Activated T-helper 1 cell treated with anti-CD3 and anti-CD28 coated beads, Interleukin-12 subunit alpha, Interleukin-12 subunit beta, Interleukin-2, Interleukin-4 antibody, amounts not matched to agents 30 ng/mL and 10 ng/mL and 1 ng/mL, durations not matched to agents 14 hours and 24 hours and 36 hours (primary cell): ENCODE measurements around the gene NDST4. TPM values are rescaled to one million over a fixed set of nuclear protein-coding genes. Genes with fewer than 3 reads are reported as not detected.

Source experiments
- DNase-seq: peaks from one replicate; pipeline ENCODE4 v3.0.0; 2021; ENCODE audit warnings: low spot score
- H3K27ac Mint-ChIP-seq: one replicate; pipeline ENCODE4 v1.8.0; 2021; ENCODE audit warnings: mild to moderate bottlenecking, mixed read lengths
- H3K27me3 Mint-ChIP-seq: one replicate; pipeline ENCODE4 v1.8.0; 2022; ENCODE audit warnings: mild to moderate bottlenecking, moderate library complexity, mixed read lengths; ENCODE audit not compliant: insufficient read depth
- H3K36me3 Mint-ChIP-seq: one replicate; pipeline ENCODE4 v1.8.0; 2021; ENCODE audit warnings: low read depth, mixed read lengths
- H3K4me1 Mint-ChIP-seq: one replicate; pipeline ENCODE4 v1.8.0; 2021; ENCODE audit warnings: low read depth, mixed read lengths
- H3K4me3 Mint-ChIP-seq: one replicate; pipeline ENCODE4 v1.8.0; 2021; ENCODE audit warnings: mild to moderate bottlenecking, moderate library complexity, mixed read lengths
- H3K9me3 Mint-ChIP-seq: one replicate; pipeline ENCODE4 v1.8.0; 2021; ENCODE audit warnings: mixed read lengths
- intact Hi-C: fragments of 100-400 bp; cut with micrococcal nuclease; formaldehyde crosslinking; loops from one replicate; pipeline ENCODE4 v1.15.1; 2024
- total RNA-seq: library from RNA; stranded (reverse); gene quantifications from 2 replicates; pipeline ENCODE4 v1.2.3, GENCODE V29; 2022

Gene NDST4
- total RNA-seq, 1 donor from 2014 or later = not detected

DNA sequence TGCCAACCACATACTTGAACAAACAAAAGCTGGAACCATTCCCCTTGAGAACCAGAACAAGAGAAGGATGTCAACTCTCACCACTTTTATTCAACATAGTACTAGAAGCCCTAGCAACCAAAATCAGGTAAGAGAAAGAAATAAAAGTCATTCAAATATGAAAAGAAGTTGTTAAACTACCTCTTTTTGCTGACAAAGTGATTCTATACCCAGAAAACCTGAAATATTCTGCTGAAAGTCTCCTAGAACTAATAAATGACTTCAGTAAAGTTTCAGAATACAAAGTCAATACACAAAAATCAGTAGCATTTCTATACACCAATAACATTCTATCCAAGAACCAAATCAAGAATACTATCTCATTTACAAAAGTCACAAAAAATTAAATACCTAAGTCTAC is 327.9 kb downstream of the NDST4 start:
- no peaks in the 10 kb centered on the region for H3K36me3 Mint-ChIP-seq
- H3K27ac Mint-ChIP-seq = no peak overlapping the region
- no peaks in the 10 kb centered on the region for H3K9me3 Mint-ChIP-seq
- no peaks in the 10 kb centered on the region for H3K4me1 Mint-ChIP-seq
- intact Hi-C loops = no loop called here
- no peaks in the 10 kb centered on the region for H3K27me3 Mint-ChIP-seq
- no peak for DNase-seq
- H3K4me3 Mint-ChIP-seq = no peak overlapping the region

DNA sequence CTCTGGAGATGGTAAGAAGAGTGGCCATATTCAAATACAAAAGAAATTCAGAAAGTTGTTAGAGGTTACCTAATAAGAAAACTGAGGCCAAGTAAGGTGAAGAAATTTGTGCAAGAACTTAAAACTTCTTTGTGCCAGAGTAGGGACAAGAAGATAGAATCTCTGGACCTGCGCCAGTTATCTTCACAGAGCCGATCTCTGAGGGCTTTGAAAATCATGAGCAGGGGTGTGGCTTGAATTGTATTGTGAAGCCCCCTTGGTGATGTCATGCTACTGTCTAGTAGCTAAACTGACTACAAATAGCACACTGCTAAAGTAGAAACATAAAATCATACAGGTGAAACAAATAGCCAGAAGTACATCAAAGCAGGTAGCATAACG is 330.2 kb downstream of the NDST4 start:
- no peak for DNase-seq
- H3K4me1 Mint-ChIP-seq = no peaks in the 10 kb centered on the region
- no peaks in the 10 kb centered on the region for H3K36me3 Mint-ChIP-seq
- no peak overlapping the region for H3K4me3 Mint-ChIP-seq
- H3K27me3 Mint-ChIP-seq = peaks cover 2% of the 10 kb centered on the region
- intact Hi-C loops = no loop called here
- no peak overlapping the region for H3K27ac Mint-ChIP-seq
- no peaks in the 10 kb centered on the region for H3K9me3 Mint-ChIP-seq

DNA sequence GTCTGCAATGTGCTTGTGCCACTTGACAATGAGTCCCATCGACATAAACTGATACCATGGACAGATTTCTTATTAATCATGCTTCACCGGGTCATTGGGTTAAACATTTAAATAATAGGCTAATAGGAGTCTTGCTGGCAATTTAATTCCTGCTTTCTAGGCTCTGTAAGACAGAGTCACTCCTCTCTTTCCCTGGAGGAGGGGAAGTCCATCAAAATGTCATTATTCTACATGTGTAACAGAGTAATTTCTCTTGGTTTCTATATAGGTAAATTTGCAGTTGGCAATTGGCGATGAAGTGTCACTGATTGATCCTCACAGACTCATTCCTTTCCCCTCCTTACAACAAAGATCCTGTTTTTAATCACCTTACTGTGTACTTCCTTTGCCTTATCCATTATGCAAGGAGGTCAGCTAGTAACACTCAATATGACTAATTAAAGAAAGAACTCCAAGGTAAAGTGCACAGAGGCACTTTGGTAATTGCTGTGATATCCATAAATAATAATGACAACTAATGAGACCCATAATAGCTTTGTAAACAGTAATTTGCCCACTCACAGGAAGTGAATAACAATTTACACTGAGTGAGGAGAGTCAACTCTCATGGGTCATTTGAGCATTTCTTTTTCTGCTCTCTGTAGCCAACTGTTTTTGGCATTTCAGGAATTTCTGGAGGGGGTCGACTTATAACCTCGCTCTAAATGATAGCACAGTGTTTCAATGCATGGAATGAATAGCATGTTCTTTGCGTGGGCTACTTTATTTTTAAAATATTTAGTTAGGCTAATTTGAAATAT is 330.8 kb downstream of the NDST4 start:
- H3K4me3 Mint-ChIP-seq = no peak overlapping the region
- H3K36me3 Mint-ChIP-seq = no peaks in the 10 kb centered on the region
- no peak for DNase-seq
- H3K27ac Mint-ChIP-seq = no peak overlapping the region
- peaks cover 2% of the 10 kb centered on the region for H3K27me3 Mint-ChIP-seq
- no peaks in the 10 kb centered on the region for H3K4me1 Mint-ChIP-seq
- intact Hi-C loops = no loop called here
- H3K9me3 Mint-ChIP-seq = no peaks in the 10 kb centered on the region

DNA sequence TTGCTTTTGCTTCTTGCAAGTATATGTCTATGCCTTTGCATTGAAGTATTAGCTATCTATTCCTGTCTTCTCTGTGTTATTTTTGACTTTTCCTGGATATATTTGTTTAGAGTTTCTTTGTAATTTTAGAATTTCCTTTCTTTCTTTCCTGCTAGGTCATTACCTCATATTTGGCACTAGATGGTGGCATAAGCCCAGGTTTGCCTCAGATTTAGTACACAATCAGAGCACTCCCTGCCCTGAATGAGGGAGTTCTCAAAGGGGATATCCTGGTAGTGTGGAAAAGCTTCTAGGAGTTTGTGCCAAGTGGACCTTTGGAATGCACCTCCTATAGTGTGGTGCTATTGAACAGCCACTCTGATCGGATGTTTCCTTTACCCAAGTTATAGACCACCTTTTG is 333.2 kb downstream of the NDST4 start:
- no peak for DNase-seq
- Mint-ChIP-seq H3K27me3 (peaks cover 2% of the 10 kb centered on the region), H3K4me1 (no peaks in the 10 kb centered on the region), H3K4me3 (no peak overlapping the region), H3K27ac (no peak overlapping the region), H3K9me3 (no peaks in the 10 kb centered on the region), H3K36me3 (no peaks in the 10 kb centered on the region)
- intact Hi-C loops = no loop called here
